ENCODE measurements around the gene GIMAP1.

Gene GIMAP1

DNA sequence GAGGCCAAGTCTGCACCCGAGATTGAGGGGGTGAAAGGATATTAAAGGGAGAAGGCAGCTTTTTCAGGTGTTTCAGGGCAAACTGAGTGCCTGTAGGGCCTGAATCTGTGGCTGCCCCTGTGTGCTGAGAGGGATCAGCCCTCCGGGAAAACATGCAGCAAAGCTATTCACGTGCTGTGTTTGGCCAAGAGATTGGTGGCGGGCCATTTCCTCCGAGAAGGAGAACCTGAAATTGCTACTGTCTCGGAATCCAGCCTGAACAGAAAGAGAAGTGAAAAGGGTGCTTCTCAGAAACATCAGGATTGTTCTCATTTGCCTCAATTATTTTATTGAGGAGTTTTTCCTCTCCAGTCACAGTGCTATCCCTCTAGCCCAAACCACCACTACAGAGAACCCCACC is 36.8 kb downstream of the GIMAP1 start:
- no peak for DNase-seq

DNA sequence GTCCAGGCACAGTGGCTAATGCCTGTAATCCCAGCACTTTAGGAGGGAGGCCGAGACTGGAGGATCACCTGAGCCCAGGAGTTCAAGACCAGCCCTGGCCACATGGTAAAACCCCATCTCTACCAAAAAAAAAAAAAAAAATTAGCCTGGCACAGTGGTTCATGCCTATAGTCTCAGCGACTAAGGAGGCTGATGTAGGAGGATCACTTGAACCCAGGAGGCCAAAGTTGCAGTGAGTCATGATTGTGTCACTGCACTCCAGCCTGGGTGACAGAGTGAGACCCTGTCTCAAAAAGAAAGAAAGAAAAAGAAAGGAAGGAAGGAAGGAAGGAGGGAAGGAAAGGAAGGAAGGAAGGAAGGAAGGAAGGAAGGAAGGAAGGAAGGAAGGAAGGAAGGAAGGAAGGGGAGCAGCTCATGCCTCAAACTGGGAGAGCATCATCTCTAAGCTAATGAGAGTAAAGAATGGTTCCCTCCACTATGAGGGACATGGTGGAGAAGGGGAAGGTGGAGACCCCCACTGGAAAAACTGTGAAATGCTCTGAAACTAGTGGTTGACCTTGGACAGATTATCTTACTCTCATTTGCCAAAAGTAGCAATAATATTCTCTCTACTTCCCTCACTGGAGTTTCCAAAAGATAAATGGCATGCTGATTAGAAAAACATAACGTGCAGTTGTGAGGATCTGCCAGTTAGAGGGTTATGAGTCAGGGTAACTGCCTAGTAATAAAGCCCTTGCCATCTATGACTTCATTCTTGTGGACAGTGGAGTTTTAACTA is 37.6 kb downstream of the GIMAP1 start:
- DNase-seq, result no peak

- no peak for DNase-seq
Observed at GRCh38 chr7:150754951-150755350, 38.5 kb downstream of the GIMAP1 start.

DNA sequence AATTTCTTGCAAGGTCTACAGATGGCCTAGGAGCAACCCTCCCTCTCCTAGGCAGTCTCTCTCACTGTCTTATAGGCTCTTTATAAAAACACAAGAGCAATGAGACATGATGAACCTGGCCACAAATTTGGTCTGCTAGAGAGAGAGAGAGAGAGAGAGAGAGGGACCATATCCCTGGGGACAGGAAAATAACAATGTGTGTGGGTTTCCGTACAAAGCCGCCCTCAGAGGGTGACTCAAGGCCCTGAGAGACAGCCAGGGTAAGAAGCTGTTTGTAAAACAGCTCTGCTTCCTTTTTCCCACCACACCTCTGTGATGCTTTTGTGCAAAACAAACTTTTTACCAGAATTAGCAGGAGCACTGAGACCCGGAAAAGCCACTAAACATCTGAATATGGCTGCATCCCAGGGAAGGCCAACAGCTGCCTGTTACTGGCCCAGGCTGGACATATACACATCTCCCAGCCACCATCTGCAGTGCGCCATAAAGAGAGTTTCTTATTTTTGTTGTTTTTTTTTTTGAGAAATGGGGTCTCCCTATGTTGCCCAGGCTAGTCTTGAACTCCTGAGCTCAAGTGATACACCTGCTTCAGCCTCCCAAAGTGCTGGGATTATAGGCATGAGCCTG is 39.2 kb downstream of the GIMAP1 start:
- DNase-seq, result no peak

GRCh38 chr7:150756166-150756565 is 39.8 kb downstream of the GIMAP1 start:
- no peak for DNase-seq

DNA sequence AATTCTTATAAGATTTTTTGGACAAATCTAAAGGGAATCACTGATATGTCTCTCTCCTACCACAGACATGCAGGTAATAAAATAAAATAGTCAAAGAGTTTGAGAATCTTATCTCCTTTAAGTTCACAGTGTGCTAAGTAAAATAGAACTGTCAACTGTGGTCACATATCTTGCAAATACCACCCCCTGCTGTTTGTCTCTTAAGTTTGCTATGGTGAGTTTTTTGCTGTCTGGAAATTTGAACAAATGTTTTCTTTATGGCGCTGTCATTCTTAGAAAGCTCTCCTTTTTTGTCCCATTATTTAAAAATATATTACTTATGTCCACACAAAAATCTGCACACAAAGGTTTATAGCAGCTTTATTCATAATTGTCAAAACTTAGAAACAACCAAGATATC is 40.4 kb downstream of the GIMAP1 start:
- no peak for DNase-seq

DNA sequence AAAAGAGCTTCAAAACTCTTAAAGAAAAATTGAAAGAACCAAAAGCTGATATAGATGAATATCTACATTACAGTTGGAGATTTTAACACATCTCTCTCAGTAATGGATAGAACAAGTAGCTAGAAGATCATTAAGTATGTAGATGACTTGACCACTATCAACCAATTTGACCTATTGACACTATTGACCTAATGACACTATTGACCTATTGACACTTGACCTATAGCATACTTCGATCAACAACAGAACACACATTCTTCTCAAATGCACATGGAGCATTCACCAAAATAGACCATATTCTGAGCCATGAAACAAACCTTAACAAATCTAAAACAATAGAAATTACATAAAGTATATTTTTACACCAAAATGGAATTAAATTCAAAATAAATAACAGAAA is 43.1 kb downstream of the GIMAP1 start:
- DNase-seq, result no peak

DNA sequence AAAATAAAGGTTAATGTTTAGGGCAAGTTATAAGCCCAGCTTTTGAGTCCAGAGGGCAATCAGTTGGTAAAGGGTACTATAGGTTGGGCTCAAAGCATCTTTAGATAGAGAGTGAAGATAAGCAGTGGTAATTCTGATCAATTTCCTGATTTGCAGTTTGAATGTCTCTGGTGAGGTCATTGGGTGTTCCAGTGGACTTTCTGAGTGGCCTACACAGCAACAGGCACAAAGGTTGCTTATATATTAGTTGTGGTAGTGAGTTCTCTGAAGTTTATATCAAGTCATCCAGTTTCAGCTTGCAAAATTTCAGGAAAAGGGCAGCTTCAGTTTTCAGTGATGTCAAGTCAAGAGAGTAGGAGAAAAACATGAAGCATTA is 49.9 kb downstream of the GIMAP1 start:
- DNase-seq, result no peak

- DNase-seq, result no peak
Observed at GRCh38 chr7:150769768-150770167, 53.4 kb downstream of the GIMAP1 start.

Data from fibroblast of skin of right quadriceps (primary cell).